Measurements from ENCODE around the gene ZNF891.

Gene ZNF891

GRCh38 chr12:133130038-133130807 is at the start of gene ZNF891, which contains the start of gene ZNF10:
TSS of gene ZNF891 (minus strand) at chr12:133130274. CDS start at chr12:133121918, 8,356 bp downstream.
TSS of gene ZNF10 (plus strand) at chr12:133130627. CDS start at chr12:133144493, 13,866 bp downstream.
- Histone ChIP-seq H3K27ac (peak within 1 kb of the TSS; percentile 84), H3K9me3 (peaks cover 74% of the 10 kb centered on the region), H3K4me2 (peak within 1 kb of the TSS; percentile 79), H3K4me1 (peaks cover 12% of the 10 kb centered on the region; the same call in 1 of the 2 replicates), H3K9ac (peak within 1 kb of the TSS; percentile 88), H3K27me3 (no peaks in the 10 kb centered on the region), H4K20me1 (no peaks in the 10 kb centered on the region), H3K4me3 (peak within 1 kb of the TSS; percentile 89), H3K36me3 (peaks cover 63% of the 10 kb centered on the region)
- TF ChIP-seq Cebpa-rat (IDR thresholded peaks at IDR 0.05) = no peak

DNA sequence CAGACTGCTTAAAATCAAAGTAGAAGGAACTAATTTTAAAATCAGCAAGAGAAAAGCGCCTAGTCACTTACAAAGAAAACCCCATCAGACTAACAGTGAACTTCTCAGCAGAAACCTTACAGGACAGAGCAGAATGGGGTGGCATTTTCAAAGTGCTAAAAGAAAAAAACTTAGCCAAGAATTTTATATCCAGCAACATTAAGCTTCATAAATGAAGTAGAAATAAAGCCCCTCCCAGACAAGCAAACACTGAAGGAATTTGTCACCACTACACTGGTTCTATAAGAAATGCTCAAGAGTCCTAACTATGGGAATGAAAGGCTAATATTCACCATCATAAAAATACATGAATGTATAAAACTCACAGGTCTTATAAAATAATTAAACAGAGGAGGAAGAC is 44.8 kb upstream of the ZNF891 start:
- peaks cover 95% of the 10 kb centered on the region for H3K9me3 ChIP-seq

DNA sequence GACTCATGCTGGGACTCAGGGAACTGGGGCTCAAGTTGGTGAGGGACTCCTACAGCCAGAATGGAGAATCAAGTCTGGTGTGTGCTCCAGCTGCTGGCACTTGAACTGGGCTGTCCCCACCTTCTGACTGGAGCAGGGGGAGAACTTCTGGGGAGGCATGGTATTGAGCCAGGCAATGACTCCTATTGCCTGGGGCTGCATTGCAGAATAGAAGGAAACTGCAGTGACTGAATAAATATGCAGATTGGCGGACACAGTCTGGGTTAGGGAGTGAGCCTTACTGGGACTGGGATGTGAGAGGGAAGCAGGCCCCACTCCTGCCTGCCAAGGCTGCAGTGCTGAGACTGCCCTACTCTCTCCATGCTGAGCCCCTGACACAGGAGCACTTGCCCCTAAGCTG is 42.4 kb upstream of the ZNF891 start:
- no peaks in the 10 kb centered on the region for H3K36me3 ChIP-seq
- H3K9ac ChIP-seq = no peak overlapping the region
- H3K4me2 ChIP-seq = no peak overlapping the region
- TF ChIP-seq Cebpa-rat (IDR thresholded peaks at IDR 0.05) = no peak
- no peak overlapping the region for H3K4me3 ChIP-seq
- H3K27ac ChIP-seq = no peak overlapping the region
- peaks cover 94% of the 10 kb centered on the region for H3K9me3 ChIP-seq
- H3K27me3 ChIP-seq = no peaks in the 10 kb centered on the region
- no peaks in the 10 kb centered on the region for H3K4me1 ChIP-seq
- no peaks in the 10 kb centered on the region for H4K20me1 ChIP-seq

More for the DNA sequence above, 44.8 kb upstream of the ZNF891 start:
- no peaks in the 10 kb centered on the region for H4K20me1 ChIP-seq
- H3K4me1 ChIP-seq = no peaks in the 10 kb centered on the region
- no peak overlapping the region for H3K4me2 ChIP-seq
- no peak overlapping the region for H3K9ac ChIP-seq
- no peaks in the 10 kb centered on the region for H3K27me3 ChIP-seq
- no peak overlapping the region for H3K4me3 ChIP-seq
- no peak for TF ChIP-seq Cebpa-rat (IDR thresholded peaks at IDR 0.05)
- no peaks in the 10 kb centered on the region for H3K36me3 ChIP-seq
- no peak overlapping the region for H3K27ac ChIP-seq

DNA sequence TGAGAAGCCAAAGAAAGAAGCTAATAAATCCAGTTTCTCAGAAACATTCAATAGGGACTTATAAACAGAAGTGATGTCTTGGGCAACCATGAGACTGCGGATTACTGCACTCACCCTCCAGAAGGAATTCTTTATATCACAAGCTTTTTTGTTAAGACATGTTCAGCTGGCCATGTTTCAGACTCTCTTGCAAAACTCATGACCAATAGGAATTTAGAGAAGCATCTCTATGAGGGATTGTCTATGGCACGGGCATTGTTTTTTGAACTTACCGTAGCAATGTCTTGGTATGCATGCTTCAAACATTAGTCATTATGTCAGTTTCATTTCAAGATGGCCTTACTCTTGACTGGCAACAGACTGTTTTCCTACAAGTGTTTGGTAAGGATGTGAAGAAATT is 35.7 kb upstream of the ZNF891 start:
- H3K4me3 ChIP-seq = no peak overlapping the region
- no peak overlapping the region for H3K4me2 ChIP-seq
- H3K9me3 ChIP-seq = peaks cover 95% of the 10 kb centered on the region
- no peak overlapping the region for H3K27ac ChIP-seq
- 0 out of 2 replicates have a peak, but pooled peaks cover 6% of the 10 kb centered on the region for H3K36me3 ChIP-seq
- no peak overlapping the region for H3K9ac ChIP-seq
- peaks cover 11% of the 10 kb centered on the region for H3K4me1 ChIP-seq
- no peak for TF ChIP-seq Cebpa-rat (IDR thresholded peaks at IDR 0.05)
- no peaks in the 10 kb centered on the region for H3K27me3 ChIP-seq
- no peaks in the 10 kb centered on the region for H4K20me1 ChIP-seq

GRCh38 chr12:133156125-133156690 is 26.1 kb upstream of the ZNF891 start:
- Histone ChIP-seq H3K4me2 (no peak overlapping the region), H3K9me3 (peaks cover 100% of the 10 kb centered on the region), H3K27me3 (no peaks in the 10 kb centered on the region), H4K20me1 (no peaks in the 10 kb centered on the region), H3K9ac (no peak overlapping the region), H3K4me3 (peak overlapping the region; percentile 32), H3K27ac (no peak overlapping the region), H3K36me3 (peaks cover 89% of the 10 kb centered on the region), H3K4me1 (peaks cover 1% of the 10 kb centered on the region; the same call in 1 of the 2 replicates)
- TF ChIP-seq Cebpa-rat (IDR thresholded peaks at IDR 0.05) = no peak

GRCh38 chr12:133145981-133146380 is 15.9 kb upstream of the ZNF891 start:
- Histone ChIP-seq H3K4me3 (no peak overlapping the region), H4K20me1 (no peaks in the 10 kb centered on the region), H3K36me3 (peaks cover 99% of the 10 kb centered on the region), H3K9ac (no peak overlapping the region), H3K4me1 (no peaks in the 10 kb centered on the region), H3K27ac (no peak overlapping the region), H3K4me2 (no peak overlapping the region), H3K9me3 (peaks cover 98% of the 10 kb centered on the region), H3K27me3 (no peaks in the 10 kb centered on the region)
- no peak for TF ChIP-seq Cebpa-rat (IDR thresholded peaks at IDR 0.05)

DNA sequence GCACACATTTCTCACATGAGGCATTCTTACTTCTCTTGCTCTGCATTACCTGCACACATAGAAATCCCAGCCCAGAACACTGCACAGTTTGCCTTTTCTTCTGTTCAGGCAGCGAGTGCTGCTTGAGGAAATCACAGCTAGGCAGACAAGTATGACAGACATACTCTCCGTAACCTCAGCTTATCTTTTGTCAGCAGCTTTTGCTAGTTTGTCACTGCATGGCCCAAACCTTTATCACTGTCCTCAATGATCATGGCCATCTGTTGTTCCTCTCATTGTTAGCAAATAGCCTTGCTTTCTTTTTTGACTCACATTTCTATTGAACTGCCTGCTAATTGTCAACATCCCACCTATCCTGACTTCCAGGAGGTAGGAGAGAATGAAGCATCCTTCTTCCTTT is 5.7 kb upstream of the ZNF891 start:
- peaks cover 8% of the 10 kb centered on the region; the same call in 1 of the 2 replicates for H3K4me1 ChIP-seq
- peaks cover 85% of the 10 kb centered on the region for H3K36me3 ChIP-seq
- H4K20me1 ChIP-seq = no peaks in the 10 kb centered on the region
- H3K27me3 ChIP-seq = no peaks in the 10 kb centered on the region
- H3K9ac ChIP-seq = no peak overlapping the region
- H3K9me3 ChIP-seq = peaks cover 89% of the 10 kb centered on the region
- no peak for TF ChIP-seq Cebpa-rat (IDR thresholded peaks at IDR 0.05)
- no peak overlapping the region for H3K4me3 ChIP-seq
- no peak overlapping the region for H3K4me2 ChIP-seq
- no peak overlapping the region for H3K27ac ChIP-seq

- peaks cover 12% of the 10 kb centered on the region; the same call in 1 of the 2 replicates for H3K4me1 ChIP-seq
- peak overlapping the region; percentile 88 for H3K9ac ChIP-seq
- peak overlapping the region; percentile 89 for H3K4me3 ChIP-seq
- peaks cover 74% of the 10 kb centered on the region for H3K9me3 ChIP-seq
- no peaks in the 10 kb centered on the region for H3K27me3 ChIP-seq
- H3K4me2 ChIP-seq = peak overlapping the region; percentile 79
- TF ChIP-seq Cebpa-rat (IDR thresholded peaks at IDR 0.05) = no peak
- peak overlapping the region; percentile 84 for H3K27ac ChIP-seq
- H4K20me1 ChIP-seq = no peaks in the 10 kb centered on the region
- peaks cover 63% of the 10 kb centered on the region for H3K36me3 ChIP-seq
Measured at GRCh38 chr12:133130808-133131128, 694 bp upstream of the ZNF891 start.

DNA sequence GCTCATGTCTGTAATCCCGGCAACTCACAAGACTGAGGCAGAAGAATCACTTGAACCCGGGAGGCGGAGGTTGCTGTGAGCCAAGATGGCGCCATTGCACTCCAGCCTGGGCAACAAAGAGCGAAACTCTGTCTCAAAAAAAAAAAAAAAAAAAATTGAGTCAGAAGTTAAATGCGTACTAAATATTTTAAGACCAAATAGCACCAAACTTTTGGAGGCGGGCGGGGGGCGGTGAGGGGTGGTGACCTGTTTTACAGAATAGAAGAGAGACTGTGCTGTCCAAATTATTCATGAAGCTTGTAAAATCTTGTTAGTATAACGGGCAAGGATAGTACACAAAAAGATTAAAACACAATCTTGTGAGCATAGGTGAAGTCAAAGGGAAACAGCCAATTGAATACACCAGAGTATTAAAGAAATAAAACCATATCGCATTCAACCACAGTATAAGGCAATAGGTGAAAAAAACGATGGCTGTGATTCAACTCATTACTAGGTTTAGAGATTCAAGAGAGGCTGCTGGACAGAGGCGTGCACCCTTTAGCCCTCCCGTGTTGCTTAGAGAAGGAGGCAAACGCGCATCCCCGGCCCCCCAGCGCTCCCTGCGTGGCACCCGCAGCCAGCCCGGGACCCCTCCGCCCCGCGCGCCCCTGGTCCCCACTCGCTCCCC is 571 bp downstream of the ZNF891 start:
- Histone ChIP-seq H3K4me2 (peak overlapping the region; percentile 58), H4K20me1 (no peaks in the 10 kb centered on the region), H3K4me1 (peaks cover 12% of the 10 kb centered on the region; the same call in 1 of the 2 replicates), H3K9me3 (peaks cover 74% of the 10 kb centered on the region), H3K9ac (peak overlapping the region; percentile 88), H3K36me3 (peaks cover 62% of the 10 kb centered on the region), H3K27ac (peak overlapping the region; percentile 84), H3K4me3 (peak overlapping the region; percentile 89), H3K27me3 (no peaks in the 10 kb centered on the region)
- TF ChIP-seq Cebpa-rat (IDR thresholded peaks at IDR 0.05) = no peak

GRCh38 chr12:133124674-133125073 is 5.4 kb downstream of the ZNF891 start:
- Histone ChIP-seq H3K9me3 (peaks cover 95% of the 10 kb centered on the region), H3K4me3 (no peak overlapping the region), H4K20me1 (no peaks in the 10 kb centered on the region), H3K4me1 (peaks cover 4% of the 10 kb centered on the region; the same call in 1 of the 2 replicates), H3K9ac (no peak overlapping the region), H3K27me3 (no peaks in the 10 kb centered on the region), H3K36me3 (peaks cover 81% of the 10 kb centered on the region), H3K4me2 (no peak overlapping the region), H3K27ac (no peak overlapping the region)
- no peak for TF ChIP-seq Cebpa-rat (IDR thresholded peaks at IDR 0.05)
